Fibroblast of pulmonary artery (primary cell): ENCODE measurements around the gene CEP85.
"Not testable (repeated sequence)": the region's sequence is repeated elsewhere in the genome, so short reads cannot be mapped to it uniquely, and the experiment has no call there.

Source experiments
- DNase-seq: peaks from one replicate; pipeline ENCODE4 v3.0.0-alpha.2; 2010; ENCODE audit warnings: low read depth
- H3K4me3 ChIP-seq: replicated peaks from 2 replicates; pipeline ENCODE4 v1.5.1; 2011; ENCODE audit warnings: low read depth, mild to moderate bottlenecking, control low read depth, low read length, moderate library complexity
- CTCF ChIP-seq: IDR thresholded peaks from 2 replicates; pipeline ENCODE4 v1.5.1; 2011; ENCODE audit warnings: mild to moderate bottlenecking, control low read depth, low read length, inconsistent platforms; ENCODE audit errors: missing control alignments

CEP85 gene

DNA sequence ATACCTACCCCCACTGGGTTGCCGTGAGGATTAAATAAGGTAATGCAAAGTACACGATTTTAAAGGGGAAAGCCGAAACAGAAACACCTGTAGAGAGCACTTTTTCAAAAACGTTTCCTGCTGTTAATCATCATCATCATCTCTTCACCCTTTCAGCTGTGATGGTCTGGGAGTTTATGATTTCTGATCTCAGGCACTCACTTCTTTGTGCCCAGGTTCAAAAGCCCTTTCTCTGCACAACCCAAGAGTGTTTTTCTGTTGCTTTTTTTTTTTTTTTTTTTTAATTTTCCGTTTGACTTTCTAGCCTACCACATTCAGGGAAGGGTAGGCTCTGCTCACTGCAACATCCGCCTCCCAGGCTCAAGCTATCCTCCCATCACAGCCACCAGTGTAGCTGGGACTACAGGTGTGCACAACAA, 73.4 kb downstream of the CEP85 start:
- TF ChIP-seq CTCF, result no peak
- no peak overlapping the region for H3K4me3 ChIP-seq
- no peak for DNase-seq

DNA sequence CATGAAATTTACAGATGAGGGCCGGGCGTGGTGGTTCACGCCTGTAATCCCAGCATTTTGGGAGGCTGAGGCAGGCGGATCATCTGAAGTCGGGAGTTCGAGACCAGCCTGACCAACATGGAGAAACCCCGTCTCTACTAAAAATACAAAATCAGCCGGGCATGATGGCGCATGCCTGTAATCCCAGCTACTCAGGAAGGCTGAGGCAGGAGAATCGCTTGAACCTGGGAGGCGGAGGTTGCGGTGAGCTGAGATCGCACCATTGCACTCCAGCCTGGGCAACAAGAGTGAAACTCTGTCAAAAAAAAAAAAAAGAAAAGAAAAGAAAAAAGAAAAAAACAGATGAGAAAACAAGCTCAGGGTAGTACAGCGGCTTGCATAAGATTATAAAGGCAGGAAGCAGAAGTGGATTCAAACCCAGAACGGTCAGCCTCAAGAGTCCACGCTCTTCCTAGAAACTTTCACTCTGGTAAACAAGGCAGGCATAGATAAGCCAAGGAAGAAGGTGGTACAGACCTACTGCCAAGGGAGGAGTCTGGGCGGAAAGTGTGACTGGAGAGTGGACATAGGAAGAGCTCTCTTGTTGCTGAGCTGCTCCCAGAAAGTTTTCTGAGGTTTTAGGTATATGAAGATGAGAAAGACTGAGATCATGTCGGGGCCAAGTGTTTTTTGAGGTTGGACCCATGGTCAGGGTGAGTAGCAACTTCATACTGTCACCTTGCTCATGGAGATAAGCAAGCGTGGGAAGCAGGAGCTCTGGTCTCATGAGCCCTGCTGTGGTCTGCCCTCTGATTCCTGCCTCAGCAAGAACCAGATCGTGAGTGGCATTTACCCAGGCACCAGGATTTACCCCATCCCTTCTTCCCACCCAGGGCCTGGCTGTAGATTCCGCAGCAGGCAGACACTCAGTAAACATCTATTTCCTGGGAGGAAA, 74.2 kb downstream of the CEP85 start:
- H3K4me3 ChIP-seq, DNase-seq: not testable (repeated sequence)

DNA sequence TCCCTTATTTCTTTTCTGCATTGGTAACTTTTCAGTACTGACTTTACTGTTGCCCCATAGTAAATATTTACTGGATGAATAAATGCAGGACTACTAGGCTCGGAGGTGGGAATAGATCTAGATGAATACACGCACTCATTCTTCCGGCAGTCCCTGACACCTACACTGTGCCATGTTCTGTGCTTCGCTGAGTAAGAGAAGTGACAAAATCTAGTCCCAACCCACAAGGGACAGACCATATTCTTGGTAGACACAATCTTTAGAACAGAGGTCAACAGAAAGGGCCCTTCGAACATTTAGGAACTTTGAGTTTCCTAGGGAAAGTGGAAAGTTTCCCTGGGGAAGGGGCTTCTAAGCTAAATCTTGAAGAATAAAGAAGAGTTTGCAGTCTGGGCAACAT, 80.5 kb downstream of the CEP85 start:
- DNase-seq, result no peak
- H3K4me3 ChIP-seq, result no peak overlapping the region
- TF ChIP-seq CTCF, result no peak

GRCh38 chr1:26315874-26316850, 82.2 kb downstream of the CEP85 start:
- no peak overlapping the region for H3K4me3 ChIP-seq
- TF ChIP-seq CTCF, result no peak
- DNase-seq, result no peak

- DNase-seq, result no peak
- no peak for TF ChIP-seq CTCF
- H3K4me3 ChIP-seq, result no peak overlapping the region
Measured at GRCh38 chr1:26317146-26317545, 83.1 kb downstream of the CEP85 start.

DNA sequence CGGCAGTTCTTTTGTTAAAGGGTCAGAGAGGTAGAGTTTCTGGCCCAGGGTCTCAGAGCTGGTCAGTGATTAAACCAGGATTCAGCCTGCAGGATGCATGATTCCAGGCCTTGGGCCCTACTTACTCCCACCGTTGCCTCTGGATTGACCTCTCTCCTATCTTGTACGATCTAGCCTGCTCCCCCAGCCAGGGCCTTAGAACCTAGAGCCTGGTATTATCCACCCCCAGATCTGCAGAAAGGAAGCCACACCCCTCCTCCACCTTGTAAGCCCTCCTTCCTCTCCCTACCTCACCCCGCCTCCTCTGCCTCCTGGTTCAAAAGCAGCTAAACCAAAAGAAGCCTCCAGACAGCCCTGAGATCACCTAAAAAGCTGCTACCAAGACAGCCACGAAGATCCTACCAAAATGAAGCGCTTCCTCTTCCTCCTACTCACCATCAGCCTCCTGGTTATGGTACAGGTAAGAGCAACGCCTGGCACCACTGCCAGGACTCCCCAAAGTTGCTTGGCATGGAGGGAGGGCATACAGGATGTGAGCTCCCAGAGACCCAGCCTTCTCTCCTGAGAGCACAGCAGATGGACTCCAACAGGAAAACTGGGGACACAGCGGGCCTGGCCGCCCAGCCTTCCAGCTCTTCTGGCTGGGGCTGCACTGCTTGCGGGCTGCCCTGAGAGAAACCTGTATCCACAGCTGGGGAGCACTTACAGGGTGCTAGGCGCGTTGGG, 83.8 kb downstream of the CEP85 start, which contains the start of gene CD52:
Gene CD52, plus strand, starts transcription at position 347 of the 726 bp plus-strand sequence. Its CDS starts 60 bp downstream, at position 407.
- no peak within 1 kb of the TSS for H3K4me3 ChIP-seq
- DNase-seq, result no peak
- TF ChIP-seq CTCF, result no peak
